OCI-LY7 (cell line): ENCODE results near the gene STAM2.

Experiments
- EZH2phosphoT487 ChIP-seq: fragments of 200-600 bp; sonication (generic); IDR thresholded peaks from 2 replicates; pipeline ENCODE4 v1.6.1; 2018; ENCODE audit warnings: low read depth, borderline replicate concordance, mild to moderate bottlenecking, mixed run types, antibody characterized with exemption, low read length, moderate library complexity, mixed read lengths
- TF ChIP-seq, protein P1 (sequence below): fragments of 200-600 bp; sonication (generic); conservative IDR thresholded peaks from 2 replicates; pipeline ENCODE4 v1.5.1; 2014; ENCODE audit warnings: mild to moderate bottlenecking, antibody characterized with exemption, low read length, moderate library complexity, mixed read lengths

GRCh38 chr2:152175368-152176112, at the start of gene STAM2:
- TF ChIP-seq, protein P1, sequence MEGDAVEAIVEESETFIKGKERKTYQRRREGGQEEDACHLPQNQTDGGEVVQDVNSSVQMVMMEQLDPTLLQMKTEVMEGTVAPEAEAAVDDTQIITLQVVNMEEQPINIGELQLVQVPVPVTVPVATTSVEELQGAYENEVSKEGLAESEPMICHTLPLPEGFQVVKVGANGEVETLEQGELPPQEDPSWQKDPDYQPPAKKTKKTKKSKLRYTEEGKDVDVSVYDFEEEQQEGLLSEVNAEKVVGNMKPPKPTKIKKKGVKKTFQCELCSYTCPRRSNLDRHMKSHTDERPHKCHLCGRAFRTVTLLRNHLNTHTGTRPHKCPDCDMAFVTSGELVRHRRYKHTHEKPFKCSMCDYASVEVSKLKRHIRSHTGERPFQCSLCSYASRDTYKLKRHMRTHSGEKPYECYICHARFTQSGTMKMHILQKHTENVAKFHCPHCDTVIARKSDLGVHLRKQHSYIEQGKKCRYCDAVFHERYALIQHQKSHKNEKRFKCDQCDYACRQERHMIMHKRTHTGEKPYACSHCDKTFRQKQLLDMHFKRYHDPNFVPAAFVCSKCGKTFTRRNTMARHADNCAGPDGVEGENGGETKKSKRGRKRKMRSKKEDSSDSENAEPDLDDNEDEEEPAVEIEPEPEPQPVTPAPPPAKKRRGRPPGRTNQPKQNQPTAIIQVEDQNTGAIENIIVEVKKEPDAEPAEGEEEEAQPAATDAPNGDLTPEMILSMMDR: peak; percentile 84
- TF ChIP-seq EZH2phosphoT487: no peak
